HG03095 (cell line): ENCODE data around the gene BRINP1.

Experiments used
- ATAC-seq: cut with Tn5 transposase; IDR thresholded peaks from one replicate; pipeline ENCODE4 v1.9.1; 2021; ENCODE audit warnings: moderate library complexity; ENCODE audit not compliant: unreplicated experiment

Gene BRINP1

GRCh38 chr9:119282476-119283077, 86.7 kb downstream of the BRINP1 start:
- ATAC-seq, result no peak

DNA sequence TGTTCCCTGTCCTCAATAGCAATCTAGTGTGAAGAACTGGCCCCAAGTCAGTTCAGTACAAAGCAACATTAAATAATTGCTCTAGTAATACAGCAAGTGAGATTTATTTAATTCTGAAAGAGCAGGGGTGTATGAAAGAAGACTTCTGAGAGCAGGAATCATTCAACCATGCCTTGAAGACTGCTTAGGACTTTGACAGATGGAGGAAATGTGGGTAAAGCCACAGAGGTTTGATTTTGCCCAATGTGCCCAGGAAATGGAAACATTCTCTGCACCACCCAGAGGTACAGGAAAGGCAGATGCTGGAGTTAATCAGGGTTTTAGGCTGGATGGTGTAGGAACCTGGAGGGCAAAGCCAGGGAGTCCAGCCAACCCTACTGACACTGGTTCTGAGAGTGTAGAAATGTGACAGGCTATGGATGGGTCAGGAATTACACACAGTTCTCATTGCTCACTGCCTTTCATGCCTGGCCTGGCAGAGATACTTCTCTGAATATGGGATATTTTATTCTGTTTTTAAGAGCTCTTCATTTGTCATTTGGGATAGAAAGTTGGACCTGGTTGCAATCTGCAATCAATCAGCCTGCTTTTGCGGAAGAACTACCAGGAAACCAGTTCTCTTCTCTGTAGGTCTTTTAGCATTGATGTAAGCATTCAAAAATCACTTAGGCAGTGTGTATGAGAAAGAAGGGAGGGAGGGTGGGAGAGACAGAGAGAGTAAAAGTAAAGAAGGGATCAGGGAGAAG, 88.3 kb downstream of the BRINP1 start:
- no peak for ATAC-seq

DNA sequence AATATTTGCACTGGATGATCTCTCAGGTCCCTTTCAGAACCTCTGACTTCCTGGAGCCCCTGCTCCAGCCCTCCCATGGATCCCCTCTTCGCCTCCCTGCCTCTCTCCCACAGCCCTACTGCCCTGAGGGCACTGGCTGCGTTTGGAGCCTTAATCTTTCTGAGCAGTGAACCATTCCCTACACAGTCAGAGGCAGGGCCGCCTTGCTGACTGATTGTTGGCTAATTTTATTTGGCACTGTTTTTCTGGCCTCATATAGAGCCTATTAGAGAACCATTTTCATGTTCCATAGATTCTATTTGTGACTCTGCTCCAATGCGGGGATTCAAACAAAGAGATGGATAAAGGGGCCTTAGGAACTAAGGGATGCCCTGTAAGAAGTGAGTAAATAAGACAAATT, 91.1 kb downstream of the BRINP1 start:
- no peak for ATAC-seq

DNA sequence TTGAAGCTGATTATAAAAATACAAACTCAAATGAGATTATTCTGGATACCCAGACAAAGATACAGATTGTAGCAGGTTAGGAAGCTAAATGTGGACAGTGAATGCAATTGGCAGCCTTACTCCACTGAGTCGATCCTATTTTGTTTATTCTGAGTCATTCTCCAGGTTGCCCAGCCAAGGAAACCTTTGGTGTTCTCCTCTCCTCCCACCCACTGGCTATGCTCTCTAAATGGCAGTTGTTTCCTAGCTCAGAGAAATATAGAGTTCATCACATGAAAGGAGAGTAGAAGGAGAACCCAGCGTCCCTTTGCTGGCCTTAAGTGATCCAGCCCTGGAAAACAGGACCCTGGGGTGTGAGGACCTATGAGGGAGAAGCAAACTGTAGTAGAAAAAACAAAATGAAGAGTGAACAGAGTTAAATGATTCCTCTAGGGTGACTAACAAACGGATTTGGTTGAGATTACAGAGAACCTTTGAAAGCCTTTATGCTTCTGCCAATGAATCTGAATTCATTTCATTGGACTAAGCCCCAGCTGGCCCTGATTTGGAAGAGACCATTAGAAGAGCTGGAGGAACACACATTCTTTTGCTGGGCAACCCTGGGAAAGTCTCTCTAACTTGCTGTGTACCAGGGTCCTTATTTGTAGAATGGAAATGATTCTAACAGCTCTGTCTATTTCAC, 95.1 kb downstream of the BRINP1 start:
- ATAC-seq, result no peak

- ATAC-seq, result no peak
These were observed 95.8 kb downstream of the BRINP1 start for GRCh38 chr9:119273325-119273904.

DNA sequence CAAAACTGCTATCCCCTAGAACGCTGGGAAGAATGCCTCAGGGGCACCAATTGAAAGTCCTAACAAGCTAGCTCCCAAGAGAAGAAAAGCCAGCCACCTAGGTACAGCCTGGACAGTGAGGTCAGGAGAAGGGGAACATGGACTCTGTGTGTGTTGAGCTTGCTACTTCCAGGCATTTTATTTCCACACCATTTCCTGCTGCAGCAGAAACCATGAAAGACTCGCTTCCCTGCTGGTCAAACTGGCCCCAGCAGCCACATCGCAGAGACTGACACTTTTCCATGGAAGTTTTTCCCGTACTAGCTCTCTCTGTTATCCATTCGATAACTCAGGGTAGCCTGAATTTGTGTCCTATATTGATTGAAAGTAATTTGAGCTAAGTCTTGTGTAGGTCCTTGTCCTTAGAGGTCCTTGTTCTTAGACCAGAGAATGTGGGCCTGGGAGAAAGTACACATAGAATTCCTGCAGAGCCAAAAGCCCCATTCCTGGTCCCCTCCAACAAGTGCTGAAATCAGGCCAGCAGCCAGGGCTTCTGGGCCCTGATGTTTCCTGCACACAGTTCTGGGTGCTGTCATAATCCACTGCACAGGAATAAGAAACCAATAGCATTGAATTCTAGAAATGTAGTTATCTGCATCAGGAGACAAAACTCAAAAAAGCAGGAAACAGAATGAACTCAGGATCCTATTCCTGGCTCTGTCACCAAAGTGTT, 96.6 kb downstream of the BRINP1 start:
- no peak for ATAC-seq

DNA sequence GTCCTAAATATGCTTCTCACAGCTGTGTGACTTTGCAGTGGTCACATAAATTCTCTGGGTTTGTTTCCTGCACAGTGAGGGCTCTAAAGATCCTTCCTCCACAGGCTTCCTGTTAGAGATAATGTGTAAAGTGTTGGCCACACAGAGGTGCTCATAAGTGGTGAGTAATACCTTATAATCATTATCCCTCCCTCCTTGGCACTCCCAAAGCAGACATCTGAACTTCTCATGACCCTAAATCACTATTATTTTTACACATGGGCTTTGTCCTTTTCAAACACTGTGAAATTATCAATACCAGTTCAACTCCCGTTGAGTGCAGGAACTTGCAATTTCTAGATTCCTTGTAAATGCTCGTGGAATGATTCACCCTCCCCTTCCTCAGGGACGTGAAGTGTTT, 100.2 kb downstream of the BRINP1 start:
- ATAC-seq, result no peak

GRCh38 chr9:119264165-119264564, 105.1 kb downstream of the BRINP1 start:
- ATAC-seq, result no peak

- ATAC-seq, result no peak
These were observed 111.6 kb downstream of the BRINP1 start for GRCh38 chr9:119257592-119257991.

GRCh38 chr9:119255116-119255515, 114.1 kb downstream of the BRINP1 start:
- ATAC-seq, result no peak

DNA sequence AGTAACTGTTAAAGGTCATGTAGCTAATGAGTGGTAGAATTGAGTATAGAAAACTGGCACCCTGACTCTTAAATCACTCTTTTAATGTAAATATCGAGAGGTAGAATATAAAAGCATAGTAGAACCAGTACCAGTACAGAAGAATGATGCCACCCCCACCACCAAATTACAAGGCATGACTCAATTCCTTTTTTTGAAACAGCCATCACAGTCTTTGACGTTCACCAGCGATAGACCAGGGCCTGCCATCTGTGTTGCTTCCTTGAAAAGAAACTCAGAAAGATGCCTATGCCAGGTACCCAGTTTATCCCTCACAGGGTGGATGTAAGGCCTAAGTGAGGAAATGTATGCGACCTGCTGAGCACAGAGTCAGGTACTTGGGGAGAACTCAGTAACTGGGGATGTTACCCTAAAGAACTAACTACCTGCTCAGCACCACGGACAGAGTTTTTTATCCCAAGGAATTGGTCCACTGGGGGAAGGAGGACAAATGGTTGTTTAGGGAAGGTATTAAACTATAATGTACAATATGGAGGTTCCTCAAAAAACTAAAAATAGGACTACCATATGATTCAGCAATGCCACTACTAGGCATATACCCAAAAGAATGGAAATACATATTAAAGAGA, 116.5 kb downstream of the BRINP1 start:
- ATAC-seq, result no peak

DNA sequence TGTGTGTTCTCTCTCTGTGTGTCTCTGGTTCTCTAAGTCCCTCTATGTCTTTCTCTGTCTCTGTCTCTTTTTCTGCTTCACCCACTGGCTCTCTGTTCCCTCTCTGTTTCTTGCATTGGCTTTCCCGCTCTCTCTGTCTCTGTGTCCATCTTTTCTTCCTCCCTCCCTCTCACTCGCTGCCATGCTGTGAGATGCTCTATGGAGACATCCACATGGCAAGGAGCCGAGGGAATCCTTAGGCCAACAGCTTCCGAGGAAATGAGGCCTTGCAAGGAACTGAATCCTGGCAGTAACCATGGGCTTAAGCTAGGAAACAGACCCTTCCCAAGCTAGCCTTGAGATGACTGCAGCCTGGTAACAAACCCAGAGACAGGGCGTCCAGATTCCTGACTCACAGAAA, 117.3 kb downstream of the BRINP1 start:
- ATAC-seq, result no peak

- no peak for ATAC-seq
These were observed 118.5 kb downstream of the BRINP1 start for GRCh38 chr9:119250730-119251129.

GRCh38 chr9:119240546-119240945, 128.7 kb downstream of the BRINP1 start:
- no peak for ATAC-seq

DNA sequence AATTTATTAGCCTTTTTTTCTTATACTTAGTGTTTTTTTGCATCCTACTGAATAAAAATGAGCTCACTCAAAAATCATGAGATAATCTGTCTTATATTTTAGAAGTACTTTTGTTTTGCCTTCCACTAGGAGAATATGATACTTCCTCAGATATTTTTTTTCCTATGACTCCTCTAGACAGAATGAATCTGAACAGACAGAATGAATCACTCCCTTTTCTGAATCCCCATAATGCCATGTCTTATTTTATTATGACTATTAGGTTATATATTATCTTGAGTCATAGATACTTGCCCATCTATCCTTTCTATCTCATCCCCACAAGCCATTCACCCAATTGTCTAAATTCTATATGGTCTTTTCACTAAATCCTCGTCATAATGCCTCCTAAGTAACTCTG, 134.6 kb downstream of the BRINP1 start:
- ATAC-seq, result no peak

DNA sequence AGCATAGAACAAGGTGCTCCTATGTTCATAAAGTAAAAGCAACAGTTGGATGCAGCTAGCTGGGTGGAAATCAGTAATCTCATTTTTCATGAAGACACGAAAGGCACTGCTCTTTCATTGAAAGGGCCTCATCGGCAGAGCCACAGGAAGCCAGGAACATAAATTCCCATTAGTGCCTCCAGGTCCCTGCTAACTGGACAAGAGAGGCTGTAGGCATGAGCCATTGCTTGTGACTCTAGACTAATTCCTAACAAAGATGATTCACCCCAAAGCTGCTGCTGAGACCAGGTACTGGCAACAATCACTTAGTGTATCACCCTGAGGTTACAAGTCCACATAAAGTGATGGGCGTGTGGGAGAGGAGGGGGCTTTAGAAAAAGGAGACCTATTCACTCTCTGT, 141.8 kb downstream of the BRINP1 start:
- no peak for ATAC-seq

- no peak for ATAC-seq
These were observed 144.8 kb downstream of the BRINP1 start for GRCh38 chr9:119224431-119224830.

DNA sequence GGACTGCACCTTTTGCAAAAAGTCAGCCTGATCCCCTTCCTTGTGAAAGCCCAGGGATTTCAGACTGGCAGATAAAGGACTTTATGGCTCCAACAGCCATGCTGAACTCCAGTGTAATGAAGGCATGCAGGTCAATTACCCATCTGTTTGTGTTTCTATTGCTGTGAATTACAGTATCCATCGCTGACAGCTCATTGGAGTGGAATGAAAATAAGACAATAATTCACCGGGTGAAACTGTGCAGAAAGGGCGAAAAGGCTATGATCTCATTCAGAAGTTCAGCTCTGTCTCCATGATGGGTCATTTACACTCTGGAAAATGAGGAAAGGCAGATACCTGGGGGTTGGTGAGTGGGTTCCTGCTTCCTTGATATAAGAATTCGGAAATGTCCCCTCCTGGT, 148.0 kb downstream of the BRINP1 start:
- ATAC-seq, result no peak

GRCh38 chr9:119218293-119218692, 150.9 kb downstream of the BRINP1 start:
- no peak for ATAC-seq

DNA sequence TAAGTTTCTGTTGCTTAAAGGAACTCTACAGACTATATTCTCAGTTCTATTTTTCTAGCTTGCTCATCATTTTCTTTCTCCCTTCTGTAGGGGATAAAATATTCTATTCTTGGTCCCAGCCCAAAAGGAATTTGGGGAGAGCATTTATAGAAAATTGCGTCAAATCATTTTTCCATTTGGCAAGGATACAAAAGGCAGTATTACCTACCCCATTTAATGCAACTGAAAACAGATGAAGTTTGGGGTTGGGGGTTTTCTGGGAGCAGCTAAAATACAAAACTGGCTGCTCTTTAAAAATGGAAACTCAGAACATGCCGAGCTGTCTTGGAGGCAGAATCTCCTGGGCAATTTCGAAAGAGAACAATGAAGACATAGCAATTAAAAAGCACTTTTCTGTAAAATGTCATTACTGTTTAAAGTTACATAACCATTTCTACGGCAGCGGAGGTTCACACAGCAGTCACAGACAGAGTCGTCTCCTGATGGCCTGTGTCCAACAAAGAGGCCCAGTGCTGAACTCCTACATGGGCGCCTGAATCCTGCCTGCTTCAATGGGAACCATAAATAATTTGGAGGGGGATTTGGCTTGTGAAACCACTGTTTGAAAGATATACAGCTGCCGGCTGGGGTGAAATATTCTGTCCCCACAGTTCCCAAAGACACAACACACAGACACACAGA, 152.4 kb downstream of the BRINP1 start:
- no peak for ATAC-seq
